Activated CD8-positive, alpha-beta memory T cell treated with anti-CD3 and anti-CD28 coated beads for 4 hours (primary cell): ENCODE results near the gene ACAP3.

ENCODE experiments used
- DNase-seq, 2 donors: peaks; one replicate each; pipeline ENCODE4 v3.0.0-alpha.2; 2020; ENCODE audit warnings: low read depth in 2 of 2

The ACAP3 gene

GRCh38 chr1:1245817-1246576 is 61.7 kb downstream of the ACAP3 start:
- no peak for DNase-seq

- DNase-seq, result no peak
Observed at GRCh38 chr1:1245178-1245816, 62.4 kb downstream of the ACAP3 start.

GRCh38 chr1:1244192-1244811 is 63.4 kb downstream of the ACAP3 start:
- no peak for DNase-seq

GRCh38 chr1:1243807-1244191 is 63.9 kb downstream of the ACAP3 start:
- DNase-seq, result no peak

- no peak for DNase-seq
Observed at GRCh38 chr1:1243266-1243660, 64.5 kb downstream of the ACAP3 start.

- DNase-seq, result no peak
Observed at GRCh38 chr1:1242461-1243265, 65.1 kb downstream of the ACAP3 start.
